B cell (primary cell): Measurements from ENCODE around the gene ALDH8A1.

Source experiments
- CTCF ChIP-seq: fragments of 200-600 bp; IDR thresholded peaks from one replicate; pipeline ENCODE4 v1.8.0; 2022; ENCODE audit warnings: antibody characterized with exemption, mild to moderate bottlenecking
- EZH2 ChIP-seq: IDR thresholded peaks from 2 replicates; pipeline ENCODE4 v1.6.1; 2012; ENCODE audit warnings: borderline replicate concordance, low read depth, mild to moderate bottlenecking, moderate library complexity, low read length; ENCODE audit not compliant: insufficient read depth, poor library complexity, severe bottlenecking

GRCh38 chr6:134964451-134965203, 14.7 kb upstream of the ALDH8A1 start:
- TF ChIP-seq CTCF (no peak), EZH2 (no peak)
